IPS-NIHi7 (cell line): ENCODE data around the gene RAP1GAP2.

Experiments
- DNase-seq: peaks from one replicate; pipeline ENCODE4 v3.0.0; 2012; ENCODE audit warnings: mixed read lengths; ENCODE audit errors: extremely low spot score

RAP1GAP2 gene

DNA sequence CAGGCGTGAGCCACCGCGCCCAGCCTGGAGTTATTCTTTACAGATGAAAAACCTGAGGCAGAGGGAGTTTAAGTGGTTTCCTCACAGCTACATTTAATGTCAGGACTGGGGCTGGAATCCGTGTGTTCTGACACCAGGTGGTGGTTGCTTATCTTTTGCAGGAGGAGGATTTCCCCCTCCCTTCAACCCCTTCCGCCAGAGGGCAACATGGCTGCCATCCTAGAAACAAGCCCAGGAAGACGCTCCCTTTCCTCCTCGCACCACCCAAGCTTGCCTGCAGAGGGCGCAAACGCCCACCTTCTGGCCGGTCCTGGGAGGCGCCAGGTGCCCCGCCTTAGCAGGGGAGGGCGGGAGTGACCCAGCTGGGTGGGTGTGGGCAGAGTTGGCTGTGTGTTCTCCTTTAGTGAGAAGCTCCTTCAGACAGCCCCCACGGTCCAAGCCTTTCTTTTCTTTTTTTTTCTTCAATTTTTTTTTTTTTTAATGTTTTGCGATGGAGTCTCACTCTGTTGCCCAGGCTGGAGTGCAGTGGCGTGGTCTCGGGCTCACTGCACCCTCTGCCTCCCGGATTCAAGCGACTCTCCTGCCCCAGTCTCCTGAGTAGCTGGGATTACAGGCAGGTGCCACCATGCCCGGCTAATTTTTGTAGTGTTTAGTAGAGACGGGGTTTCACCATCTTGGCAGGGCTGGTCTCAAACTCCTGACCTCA lies 9.9 kb upstream of the RAP1GAP2 start:
- peak; percentile 98 for DNase-seq

DNA sequence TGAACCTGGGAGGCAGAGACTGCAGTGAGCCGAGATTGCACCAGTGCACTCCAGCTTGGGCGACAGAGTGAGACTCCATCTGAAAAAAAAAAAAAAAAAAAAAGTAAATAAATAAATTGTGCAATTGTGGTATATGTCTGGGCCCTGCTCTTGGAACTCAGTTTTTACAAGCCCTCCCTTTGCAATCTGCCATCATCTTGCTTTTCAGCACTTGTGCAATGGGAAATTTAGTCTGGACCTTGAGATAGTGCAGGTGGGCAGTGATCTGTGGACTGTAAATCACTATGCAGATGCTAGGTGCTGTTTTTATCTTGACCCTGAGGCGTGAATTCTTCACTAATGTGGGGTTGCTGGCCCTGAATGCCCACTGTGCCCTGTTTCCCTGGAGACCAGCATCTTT lies 6.5 kb upstream of the RAP1GAP2 start:
- DNase-seq: no peak

DNA sequence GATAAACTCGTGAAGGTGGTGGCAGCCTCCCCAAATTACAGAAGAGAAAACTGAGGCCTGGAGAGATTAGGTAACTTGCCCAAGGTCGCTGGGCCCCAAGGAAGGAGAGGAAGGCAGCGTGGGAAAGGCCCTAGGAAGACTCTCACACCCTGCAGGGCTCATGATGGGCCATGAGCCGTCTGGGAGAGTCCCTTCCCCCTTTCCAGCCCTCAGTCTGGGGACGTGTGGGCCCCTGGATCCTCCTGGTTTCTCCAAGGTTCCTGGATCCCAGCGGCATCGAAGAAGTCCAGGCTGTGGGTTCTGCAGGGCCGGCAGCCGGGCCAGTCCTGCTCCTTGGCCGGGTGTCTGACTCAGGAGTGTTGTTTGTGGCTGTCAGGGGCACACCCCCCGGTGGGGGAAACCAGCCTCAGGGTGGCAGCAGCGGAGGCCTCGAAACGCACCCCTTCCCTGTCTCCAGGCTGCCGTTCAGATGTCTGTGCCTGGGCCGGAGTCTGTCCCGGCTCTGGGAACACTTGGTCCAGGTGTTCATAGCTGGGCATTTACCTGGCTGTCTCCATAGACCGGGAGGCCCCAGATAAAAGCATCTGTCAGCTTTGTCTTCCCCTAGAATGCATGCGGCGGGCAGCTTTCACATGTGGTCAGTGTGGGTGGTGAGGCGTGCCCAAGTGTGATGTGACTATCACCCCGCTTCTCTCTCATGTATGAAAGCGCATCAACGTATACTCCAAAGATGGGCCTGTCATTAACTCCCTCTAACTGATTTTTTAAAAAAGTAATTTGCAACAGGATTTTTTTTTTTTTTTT lies 3.7 kb upstream of the RAP1GAP2 start:
- no peak for DNase-seq

DNA sequence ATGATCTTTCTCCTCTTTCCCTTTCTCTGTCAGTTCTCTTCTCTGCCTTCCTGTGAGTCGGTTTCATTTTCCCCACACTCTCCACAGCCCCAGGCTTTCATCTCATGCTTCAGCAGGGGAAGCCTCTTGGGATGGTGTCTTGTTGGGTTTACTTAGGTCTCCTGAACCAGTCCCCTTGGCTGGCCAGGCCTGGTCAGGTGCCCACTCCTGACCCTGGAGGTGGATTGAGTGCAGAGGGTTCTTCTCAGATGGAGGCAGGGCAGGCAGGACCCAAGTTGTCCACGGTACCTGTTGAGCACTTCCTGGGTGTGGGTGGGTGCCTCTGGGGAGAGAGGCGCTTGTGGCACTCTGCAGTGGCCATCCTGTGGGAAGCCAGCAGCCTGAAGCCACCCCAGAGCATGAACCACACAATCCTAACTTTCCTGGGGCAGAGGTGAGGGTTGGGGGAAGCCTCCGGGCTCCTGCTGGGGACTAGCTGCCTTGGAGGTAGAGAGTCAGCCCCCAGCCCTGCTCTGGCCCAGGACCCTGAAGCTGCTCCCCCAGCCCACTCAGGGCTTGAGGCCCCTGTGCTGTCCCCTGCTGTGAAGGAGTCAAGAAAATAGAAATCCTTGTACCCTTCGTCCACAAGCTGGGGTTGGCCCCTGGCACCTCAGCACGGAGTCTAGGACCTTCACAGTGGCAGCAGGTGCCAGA lies 2.0 kb upstream of the RAP1GAP2 start:
- DNase-seq: no peak

DNA sequence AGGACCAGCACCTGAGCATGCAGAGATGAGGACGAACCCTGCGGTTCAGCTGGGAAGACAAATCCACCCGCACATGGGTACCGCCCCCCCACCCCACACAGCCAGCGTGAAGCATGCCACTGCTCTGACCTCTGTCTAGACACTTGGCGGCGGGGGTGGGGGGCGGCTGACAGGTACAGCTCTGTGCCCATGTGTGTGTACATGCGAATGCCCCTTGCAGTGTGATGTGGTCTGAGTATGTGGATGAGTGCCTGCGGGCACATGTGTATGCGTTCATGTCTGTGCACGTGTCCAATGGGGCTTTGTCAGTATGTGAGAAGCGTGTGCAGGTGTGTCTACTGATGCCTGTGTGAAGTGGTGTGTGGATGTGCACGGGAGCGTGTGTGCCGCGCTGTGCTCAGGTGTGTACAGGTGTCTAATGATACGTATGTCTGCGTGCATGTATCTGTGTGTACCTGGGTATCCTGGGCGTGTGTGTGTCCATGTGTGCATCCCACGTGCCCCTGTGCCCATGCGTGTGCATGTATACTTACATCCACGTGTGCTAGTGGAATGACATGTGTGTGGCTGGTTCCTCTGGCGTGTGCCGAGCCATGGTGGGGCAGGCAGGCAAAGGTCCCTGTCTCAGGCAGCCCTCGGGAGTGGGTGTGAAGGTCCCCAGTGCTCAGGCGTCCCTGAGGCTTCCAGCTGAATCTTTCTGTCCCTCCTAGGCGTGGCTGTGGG lies 636 bp upstream of the RAP1GAP2 start:
- DNase-seq: no peak

DNA sequence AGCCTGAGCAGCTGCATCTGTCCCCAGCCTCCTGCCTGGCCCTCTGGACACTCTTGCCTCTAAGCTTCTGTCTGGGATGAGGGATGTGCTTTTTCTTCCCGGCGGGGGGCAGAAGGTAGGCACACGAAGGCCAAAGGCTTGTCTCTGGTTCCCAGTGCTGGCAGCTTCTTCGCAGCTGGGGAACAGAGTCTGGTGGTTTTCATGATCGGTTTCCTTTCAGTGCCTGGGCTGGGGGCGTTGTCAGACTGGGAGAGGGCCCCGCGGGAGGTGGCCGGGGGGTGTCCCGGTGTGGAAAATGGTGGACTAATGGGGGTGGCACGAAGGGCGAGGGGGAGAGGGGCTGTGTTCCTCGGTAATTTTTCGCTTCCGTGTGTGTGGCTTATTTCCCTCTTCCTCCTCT lies 988 bp downstream of the RAP1GAP2 start:
- DNase-seq: no peak

DNA sequence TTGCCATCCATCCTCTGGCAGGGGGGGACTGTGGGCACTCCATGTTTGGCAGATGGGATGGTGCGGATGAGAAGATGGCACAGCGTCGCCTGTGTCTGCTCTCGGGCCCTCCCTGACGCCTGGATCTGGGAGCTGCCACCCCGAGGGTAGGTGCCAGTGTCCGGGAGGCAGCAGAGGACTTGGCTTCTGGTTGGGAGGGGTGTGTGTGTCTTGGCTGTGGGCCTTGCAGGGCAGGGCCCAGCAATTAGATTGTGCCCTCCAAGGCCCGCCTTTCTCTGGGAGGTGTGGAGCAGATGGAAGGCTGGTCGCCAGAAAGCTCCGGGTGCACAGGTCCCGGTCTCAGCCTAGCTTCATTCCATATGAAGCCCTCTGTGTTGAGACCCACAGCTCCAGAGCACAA lies 1.4 kb downstream of the RAP1GAP2 start:
- DNase-seq: no peak

DNA sequence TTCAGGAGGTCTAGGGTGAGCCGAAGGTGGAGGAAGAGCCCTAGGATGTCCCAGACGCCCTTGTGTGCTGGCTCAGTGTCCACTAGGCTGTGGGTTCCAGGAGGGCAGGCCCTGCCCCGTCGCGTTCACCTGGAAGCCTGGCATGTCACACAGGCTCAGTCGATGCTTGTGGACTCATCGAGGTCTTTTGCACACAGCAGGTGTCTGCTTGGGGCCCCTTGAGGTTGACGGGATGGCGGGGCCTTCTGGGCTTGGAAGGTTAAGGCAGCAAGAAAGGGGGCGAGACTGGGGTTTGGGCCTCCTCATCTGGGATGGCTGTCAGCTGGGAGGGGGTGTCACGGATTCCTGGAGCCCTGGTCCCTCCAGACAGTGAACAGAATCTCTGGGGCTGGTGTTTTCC lies 1.9 kb downstream of the RAP1GAP2 start:
- DNase-seq: no peak

DNA sequence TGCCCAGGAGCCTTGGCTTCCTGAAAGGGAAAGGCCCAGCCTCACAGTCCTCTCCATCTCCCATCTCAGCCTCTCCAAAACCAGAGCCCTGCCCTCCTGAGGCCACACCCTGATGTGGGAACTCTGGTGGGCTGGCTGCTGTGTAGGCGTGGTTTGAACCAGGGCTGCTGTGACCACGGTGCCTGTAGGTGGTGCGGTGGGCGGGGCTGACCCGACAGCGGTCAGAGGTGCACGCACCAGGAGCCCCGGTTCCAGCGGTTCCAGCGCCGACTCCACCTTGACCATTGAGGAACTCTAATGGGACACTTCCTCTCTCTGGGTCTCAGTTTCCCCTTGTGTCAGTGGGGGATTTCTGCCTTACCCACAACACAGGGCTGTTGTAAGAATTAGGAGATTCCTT lies 2.4 kb downstream of the RAP1GAP2 start:
- DNase-seq: peak; percentile 83

DNA sequence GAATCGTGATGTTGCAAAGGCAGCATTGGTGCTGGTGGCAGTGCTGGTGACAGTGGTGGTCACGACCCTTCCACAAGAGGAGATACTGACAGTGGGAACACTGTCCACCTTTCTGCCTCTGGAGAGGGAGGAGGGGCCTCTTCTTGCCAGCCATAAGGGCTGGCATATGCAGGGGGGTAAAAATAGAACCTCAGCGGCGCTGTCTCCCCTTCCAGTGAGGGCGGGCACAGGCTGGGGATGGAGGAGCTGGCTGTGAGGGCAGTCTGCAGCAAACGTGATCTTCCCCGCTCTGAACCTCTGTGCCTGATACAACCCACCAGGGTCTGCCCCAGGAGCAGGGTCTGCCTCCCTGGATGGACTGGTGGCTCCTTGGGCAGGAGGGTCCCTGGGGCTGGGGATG lies 3.4 kb downstream of the RAP1GAP2 start:
- no peak for DNase-seq

DNA sequence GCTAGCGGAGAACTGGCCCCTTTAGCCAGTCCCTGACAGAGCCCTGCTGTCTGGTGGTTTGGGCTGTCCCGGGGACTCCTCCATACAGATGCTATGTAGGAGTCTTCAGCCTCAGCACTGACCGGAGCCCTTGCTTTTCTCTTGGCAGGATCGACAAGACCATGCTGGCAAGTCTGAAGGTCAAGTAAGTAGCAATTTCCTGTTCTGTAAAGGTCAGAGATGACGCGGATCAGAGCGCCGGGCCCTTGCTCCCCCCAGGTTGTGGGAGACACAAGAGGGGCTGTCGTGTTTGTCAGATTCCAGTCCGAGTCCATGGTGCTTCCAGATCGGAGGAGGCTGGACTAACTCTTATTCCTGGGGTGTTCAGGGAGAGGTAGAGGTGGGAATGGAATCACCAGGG lies 4.1 kb downstream of the RAP1GAP2 start:
- no peak for DNase-seq

DNA sequence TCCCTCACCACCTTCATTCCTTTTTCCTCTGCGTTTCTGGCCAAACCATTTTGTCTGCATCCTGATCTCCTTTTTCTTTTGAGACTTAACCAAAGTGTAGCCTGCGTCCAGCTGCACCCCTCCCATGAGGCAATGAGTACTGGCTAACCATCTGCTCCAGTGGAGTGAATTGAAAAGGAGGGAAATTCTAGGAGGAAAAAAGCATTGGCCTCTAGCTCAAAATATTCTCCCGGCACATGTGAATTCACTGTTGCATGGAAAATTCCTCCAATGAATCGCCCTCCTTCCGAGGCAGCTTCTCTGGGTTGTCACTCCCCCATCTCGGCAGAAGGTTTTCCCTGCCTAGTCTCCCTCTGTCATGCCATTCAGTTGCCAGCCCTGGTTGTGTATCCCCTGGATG lies 5.6 kb downstream of the RAP1GAP2 start:
- DNase-seq: no peak

DNA sequence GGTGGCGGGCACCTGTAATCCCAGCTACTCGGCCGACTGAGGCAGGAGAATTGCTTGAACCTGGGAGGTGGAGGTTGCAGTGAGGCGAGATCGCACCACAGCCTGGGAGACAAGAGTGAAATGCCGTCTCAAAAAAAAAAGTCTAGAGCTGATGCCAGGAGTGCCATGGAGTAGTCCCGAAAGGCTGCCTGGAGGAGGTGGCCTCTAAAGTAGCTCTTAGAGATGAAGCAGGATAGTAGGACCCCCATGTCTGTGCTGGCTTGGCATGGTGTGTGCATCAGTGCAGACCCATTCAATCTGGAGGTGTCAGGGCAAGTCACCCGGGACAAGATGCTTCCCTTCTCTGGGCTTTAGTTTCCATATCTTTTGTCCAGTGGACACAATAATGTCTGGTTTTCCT lies 6.3 kb downstream of the RAP1GAP2 start:
- no peak for DNase-seq

DNA sequence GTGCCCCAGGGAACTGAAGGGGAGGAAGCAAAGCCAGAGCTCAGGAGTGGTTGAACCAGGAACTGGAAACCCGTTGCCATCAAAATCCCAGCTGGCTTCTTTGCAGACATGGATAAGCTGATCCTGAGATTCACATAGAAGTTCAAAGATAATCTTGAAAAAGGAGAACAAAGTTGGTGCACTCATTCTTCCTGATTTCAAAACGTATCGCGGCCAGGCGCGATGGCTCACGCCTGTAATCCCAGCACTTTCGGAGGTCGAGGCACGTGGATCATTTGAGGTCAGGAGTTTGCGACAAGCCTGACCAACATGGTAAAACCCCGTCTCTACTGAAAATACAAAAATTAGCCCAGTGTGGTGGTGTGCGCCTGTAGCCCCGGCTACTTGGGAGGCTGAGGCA lies 7.1 kb downstream of the RAP1GAP2 start:
- no peak for DNase-seq

DNA sequence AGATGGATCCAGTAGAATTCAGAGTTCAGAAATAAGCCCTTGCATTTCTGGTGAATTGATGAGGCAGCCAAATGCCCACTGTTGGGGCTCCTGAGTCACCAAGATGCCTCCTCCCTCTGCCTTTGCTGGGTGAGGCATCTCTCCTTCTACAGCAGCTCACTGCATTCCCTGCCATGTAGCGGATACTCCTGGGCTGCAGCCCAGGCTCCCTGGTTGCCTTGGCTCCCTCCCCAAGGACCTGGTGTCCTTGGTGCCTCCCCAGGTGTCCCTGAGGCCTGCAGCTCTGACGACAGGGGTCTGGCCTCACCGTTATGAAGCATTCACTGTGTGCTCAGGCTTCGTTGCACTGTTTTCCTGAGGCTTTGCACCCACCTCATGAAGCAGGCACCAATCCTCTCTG lies 7.7 kb downstream of the RAP1GAP2 start:
- DNase-seq: no peak

DNA sequence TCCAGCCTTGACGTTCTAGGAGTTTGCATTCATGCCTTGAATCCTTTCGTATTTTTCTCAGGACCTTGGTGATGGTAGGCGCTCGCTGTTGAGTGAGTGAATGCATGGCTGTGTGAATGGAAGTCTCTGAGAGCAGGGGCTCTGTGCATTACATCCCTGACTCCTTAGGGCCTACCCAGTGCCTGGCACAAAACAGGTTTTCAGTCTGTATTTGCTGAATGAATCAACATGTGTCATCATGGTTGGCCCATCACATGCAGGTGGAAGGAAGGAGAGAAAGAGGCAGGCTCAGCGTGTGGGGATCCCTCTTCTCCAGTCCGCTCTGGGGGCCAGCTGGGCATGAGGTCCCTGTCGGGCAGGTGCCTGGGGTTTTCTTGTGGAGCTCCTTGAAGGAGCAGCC lies 8.7 kb downstream of the RAP1GAP2 start:
- DNase-seq: no peak

DNA sequence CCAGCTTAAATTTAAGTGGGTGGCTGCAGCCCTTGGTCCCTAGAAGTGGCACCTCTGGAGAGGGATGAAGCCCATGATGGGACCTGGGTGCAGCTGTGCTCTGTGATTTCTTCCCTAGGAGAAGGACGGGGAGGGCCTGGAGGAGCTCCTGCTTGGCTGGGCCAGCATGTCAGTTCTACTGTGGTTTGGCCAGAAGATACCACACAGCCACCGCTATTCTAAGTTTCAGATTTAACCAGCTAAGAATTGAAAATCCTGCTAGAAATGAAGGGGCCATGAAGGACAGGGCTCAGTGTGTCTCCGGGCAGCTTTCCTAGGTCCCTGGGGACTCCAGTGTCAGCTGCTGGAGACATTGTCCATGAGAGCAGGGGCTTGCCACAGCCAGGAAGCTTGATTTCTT lies 9.7 kb downstream of the RAP1GAP2 start:
- no peak for DNase-seq

DNA sequence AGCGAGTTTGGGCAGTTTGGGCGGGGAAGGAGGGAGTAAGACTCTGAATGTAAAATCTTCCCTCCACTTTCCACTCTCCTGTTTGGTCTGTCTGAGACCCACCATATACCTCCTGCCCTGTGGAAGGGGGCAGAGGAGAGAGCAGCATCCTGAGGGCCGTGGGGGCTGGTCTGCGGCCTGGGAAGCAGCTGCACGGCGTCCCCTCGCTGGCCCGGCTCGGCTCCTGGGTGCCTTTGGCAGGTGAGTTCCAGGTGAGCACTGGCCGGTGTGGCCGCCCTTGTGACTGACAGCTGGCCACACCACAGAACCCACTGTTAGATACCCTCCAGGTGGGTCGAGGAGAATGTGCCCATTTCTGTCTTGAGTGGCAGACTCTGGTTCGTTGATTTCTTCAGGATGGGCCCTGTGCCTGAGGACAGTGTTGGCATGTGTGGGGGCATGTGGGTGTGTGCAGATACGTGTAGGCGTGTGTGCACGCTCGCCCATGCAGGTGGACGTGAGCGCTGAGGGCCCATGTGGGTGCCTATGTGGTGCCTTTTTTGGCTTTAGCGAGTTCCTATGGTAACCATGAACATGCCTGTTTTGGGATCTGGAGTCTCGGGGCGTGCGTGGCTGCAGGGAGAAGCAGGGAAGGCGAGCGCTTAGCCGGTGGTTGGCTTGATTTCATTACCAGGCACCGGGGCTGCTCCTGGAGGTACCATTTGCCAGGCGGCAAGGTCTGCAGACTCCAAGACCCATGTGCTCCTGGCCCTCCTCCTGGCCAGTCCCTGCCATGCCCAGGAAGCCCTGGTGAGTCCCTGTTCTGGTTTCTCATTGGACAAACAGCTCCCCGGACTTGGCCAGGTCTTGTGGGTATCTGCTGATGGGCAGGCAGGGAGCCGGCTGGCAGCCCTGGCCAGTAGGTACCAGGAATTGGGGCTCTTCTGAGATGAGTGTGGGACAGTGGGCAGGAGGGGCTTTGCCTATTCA lies 12.4 kb downstream of the RAP1GAP2 start:
- no peak for DNase-seq

DNA sequence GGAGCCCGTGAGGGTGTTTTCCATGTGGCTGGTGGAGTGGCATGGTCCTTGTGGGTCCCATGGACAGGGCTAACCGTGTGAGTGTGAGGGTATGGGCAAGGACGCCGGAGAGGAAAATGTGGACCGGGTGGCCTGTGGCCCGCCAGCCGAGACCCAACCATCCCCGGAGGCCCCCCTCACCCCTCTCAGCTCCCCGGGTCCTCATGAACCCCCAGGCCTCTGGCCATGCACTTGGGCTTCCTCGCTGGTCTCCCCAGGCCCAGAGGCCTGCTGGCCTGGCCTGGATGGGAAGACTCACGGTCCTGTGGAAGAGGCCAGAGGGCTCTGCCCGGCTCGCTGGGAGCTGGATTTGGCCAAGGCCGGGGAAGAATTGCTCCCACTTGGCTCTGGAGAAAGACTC lies 13.1 kb downstream of the RAP1GAP2 start:
- no peak for DNase-seq

DNA sequence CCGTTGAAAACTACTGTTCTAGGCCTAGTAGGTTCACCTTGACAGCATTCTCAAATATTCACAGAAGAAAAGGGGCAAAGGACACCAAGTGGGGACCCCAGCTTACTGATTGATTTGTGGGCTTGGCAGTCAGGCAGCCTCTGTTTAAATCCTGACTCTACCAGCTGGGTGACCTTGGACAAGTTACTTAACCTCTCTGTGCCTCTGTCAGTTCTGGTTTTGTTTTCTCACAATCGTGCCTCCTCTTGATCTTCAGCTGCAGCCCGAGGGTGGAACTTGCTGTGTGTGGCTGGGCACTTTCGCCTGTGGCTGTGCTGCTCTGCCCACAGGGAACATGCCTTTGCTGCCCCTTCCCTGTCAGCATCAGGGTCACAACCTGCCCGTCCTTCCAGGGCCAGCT lies 17.8 kb downstream of the RAP1GAP2 start:
- DNase-seq: no peak
